Stimulated activated CD4-positive, alpha-beta T cell treated with anti-CD3 and anti-CD28 coated beads, Interleukin-12 subunit alpha, Interleukin-12 subunit beta, amount 100 ng/mL, for 48 hours (primary cell): Measurements from ENCODE around the gene NR2F1.

ENCODE experiments used
- DNase-seq, 3 donors: peaks; one replicate each; pipeline ENCODE4 v3.0.0-alpha.2; 2020; ENCODE audit warnings: low read depth in 2 of 3, low spot score in 1 of 3

Gene NR2F1

GRCh38 chr5:93577854-93578812 lies 4.9 kb upstream of the NR2F1 start:
- DNase-seq: no peak

- no peak for DNase-seq
Observed at GRCh38 chr5:93578813-93579691, 4.0 kb upstream of the NR2F1 start.

GRCh38 chr5:93579692-93580062 lies 3.3 kb upstream of the NR2F1 start:
- no peak for DNase-seq

- no peak for DNase-seq
Observed at GRCh38 chr5:93580063-93580926, 2.7 kb upstream of the NR2F1 start.

GRCh38 chr5:93580927-93581445 lies 2.0 kb upstream of the NR2F1 start, which contains the start of gene NR2F1-AS1:
Gene NR2F1-AS1 (minus strand): TSS chr5:93581219.
- DNase-seq: no peak

- DNase-seq: no peak
Observed at GRCh38 chr5:93582167-93582462, 907 bp upstream of the NR2F1 start.

- DNase-seq: no peak
Observed at GRCh38 chr5:93583439-93583767, 381 bp downstream of the NR2F1 start.

- DNase-seq: no peak
Observed at GRCh38 chr5:93583768-93584595, 960 bp downstream of the NR2F1 start.

GRCh38 chr5:93584596-93585040 lies 1.6 kb downstream of the NR2F1 start:
- no peak for DNase-seq

- no peak for DNase-seq
Observed at GRCh38 chr5:93585041-93585766, 2.2 kb downstream of the NR2F1 start.

- no peak for DNase-seq
Observed at GRCh38 chr5:93585767-93586385, 2.9 kb downstream of the NR2F1 start.

GRCh38 chr5:93586736-93587596 lies 3.9 kb downstream of the NR2F1 start:
- DNase-seq: no peak

- DNase-seq: no peak
Observed at GRCh38 chr5:93587597-93588351, 4.8 kb downstream of the NR2F1 start.

GRCh38 chr5:93588352-93589151 lies 5.5 kb downstream of the NR2F1 start:
- DNase-seq: no peak

- no peak for DNase-seq
Observed at GRCh38 chr5:93589152-93589828, 6.3 kb downstream of the NR2F1 start.

- DNase-seq: no peak
Observed at GRCh38 chr5:93589829-93590215, 6.8 kb downstream of the NR2F1 start.
